ENCODE measurements around the gene UCHL3. TPM values are rescaled to one million over a fixed set of nuclear protein-coding genes. Genes with fewer than 3 reads are reported as not detected.

The UCHL3 gene
- total RNA-seq, 1 donor from 2014 or later: 39.6 TPM

GRCh38 chr13:75652726-75653125, 103.1 kb downstream of the UCHL3 start:
- Mint-ChIP-seq H3K27ac (no peak overlapping the region), H3K4me1 (ENCODE audit: low read depth) (no peaks in the 10 kb centered on the region), H3K36me3 (ENCODE audit: insufficient read depth) (no peaks in the 10 kb centered on the region), H3K27me3 (no peaks in the 10 kb centered on the region), H3K9me3 (ENCODE audit: low read depth) (no peaks in the 10 kb centered on the region), H3K4me3 (ENCODE audit: low read depth) (no peak overlapping the region)
- no peak for DNase-seq (ENCODE audit: low spot score, unreplicated experiment)
- no peak for TF ChIP-seq CTCF (IDR thresholded peaks at IDR 0.05; ENCODE audit: unreplicated experiment)

Other genes with a start within 250 kb of the UCHL3 start
- 13.5 and 13.7 TPM in 2 replicates for gene TBC1D4, start 67.6 kb upstream of the UCHL3 start, total RNA-seq
- 171 and 172 TPM in 2 replicates for gene COMMD6, start 11.9 kb upstream of the UCHL3 start, total RNA-seq
- gene LMO7, start 86.5 kb downstream of the UCHL3 start, total RNA-seq: 15.0 and 22.3 TPM in 2 replicates

Measured in progenitor cell of endocrine pancreas (in vitro differentiated cells).